ENCODE measurements around the gene FAM89A.

DNA sequence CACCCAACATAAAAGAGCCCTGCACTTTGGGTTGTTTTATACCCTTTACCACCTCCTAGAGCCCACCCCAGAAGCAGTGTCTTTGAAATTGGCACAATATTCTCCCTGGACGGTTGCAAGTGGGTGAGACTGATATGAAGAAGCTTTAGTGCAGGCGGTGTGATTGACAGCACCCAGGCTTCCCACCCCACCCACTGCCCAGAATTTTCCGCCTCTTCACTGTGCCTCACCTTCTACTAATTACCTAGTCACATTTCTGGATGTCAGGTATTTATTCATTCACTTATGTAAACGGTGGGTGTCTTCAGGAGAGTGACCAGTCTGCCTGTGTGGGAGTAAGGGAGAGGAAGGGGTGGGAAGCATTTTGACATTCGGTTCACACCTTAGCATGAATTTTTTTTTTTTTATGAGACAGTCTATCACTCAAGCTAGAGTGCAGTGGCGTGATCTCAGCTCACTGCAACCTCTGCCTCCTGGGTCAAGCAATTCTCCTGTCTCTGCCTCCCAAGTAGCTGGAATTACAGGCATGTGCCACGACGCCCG is 1.7 kb upstream of the FAM89A start:
- TF ChIP-seq, protein P1, sequence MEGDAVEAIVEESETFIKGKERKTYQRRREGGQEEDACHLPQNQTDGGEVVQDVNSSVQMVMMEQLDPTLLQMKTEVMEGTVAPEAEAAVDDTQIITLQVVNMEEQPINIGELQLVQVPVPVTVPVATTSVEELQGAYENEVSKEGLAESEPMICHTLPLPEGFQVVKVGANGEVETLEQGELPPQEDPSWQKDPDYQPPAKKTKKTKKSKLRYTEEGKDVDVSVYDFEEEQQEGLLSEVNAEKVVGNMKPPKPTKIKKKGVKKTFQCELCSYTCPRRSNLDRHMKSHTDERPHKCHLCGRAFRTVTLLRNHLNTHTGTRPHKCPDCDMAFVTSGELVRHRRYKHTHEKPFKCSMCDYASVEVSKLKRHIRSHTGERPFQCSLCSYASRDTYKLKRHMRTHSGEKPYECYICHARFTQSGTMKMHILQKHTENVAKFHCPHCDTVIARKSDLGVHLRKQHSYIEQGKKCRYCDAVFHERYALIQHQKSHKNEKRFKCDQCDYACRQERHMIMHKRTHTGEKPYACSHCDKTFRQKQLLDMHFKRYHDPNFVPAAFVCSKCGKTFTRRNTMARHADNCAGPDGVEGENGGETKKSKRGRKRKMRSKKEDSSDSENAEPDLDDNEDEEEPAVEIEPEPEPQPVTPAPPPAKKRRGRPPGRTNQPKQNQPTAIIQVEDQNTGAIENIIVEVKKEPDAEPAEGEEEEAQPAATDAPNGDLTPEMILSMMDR (IDR thresholded peaks at IDR 0.05) = no peak
- no peak for TF ChIP-seq TEAD4 (IDR thresholded peaks at IDR 0.05; ENCODE audit: borderline replicate concordance, insufficient read depth)
